IMR-90 (cell line): Measurements from ENCODE around the gene APOBR. TPM values are rescaled to one million over a fixed set of nuclear protein-coding genes. Genes with fewer than 3 reads are reported as not detected.

Experiments used
- ATAC-seq: fragments of 200-7000 bp; cut with Tn5 transposase; 2 replicates; pipeline ENCODE4 v1.9.1; 2020; ENCODE audit warnings: low read depth, mild to moderate bottlenecking, moderate library complexity
- BruUV-seq: library from RNA; stranded (reverse); fragments of 400-500 nt; replicated peaks from 2 replicates; lab custom pipeline; 2021; lab: Mats Ljungman, UMichigan
- CTCF ChIA-PET: fragments of 300-600 bp; formaldehyde crosslinking; extraction: SDS; loops from one replicate; lab custom pipeline; 2021; ENCODE audit warnings: antibody characterized with exemption; lab: Yijun Ruan, JAX
- POLR2A ChIA-PET: fragments of 300-600 bp; sonication (Branson Sonifier 250); formaldehyde crosslinking; loops from one replicate; lab custom pipeline; 2022; ENCODE audit warnings: antibody characterized with exemption; ENCODE audit not compliant: unreplicated experiment; lab: Charles Lee
- DNase-seq: peaks from one replicate; pipeline ENCODE4 v3.0.0; 2013
- H2AFZ ChIP-seq: replicated peaks from 2 replicates; pipeline ENCODE3; 2013; ENCODE audit warnings: low read length, mild to moderate bottlenecking; ENCODE audit not compliant: poor library complexity
- H2AK5ac ChIP-seq: 2 replicates; pipeline ENCODE4 v1.6.1; 2013; ENCODE audit warnings: low read depth, low read length, inconsistent platforms
- H2AK9ac ChIP-seq: replicated peaks from 2 replicates; pipeline ENCODE3; 2013; ENCODE audit warnings: mild to moderate bottlenecking, low read depth, low read length, moderate library complexity; ENCODE audit not compliant: poor library complexity
- H2BK120ac ChIP-seq: 2 replicates; pipeline ENCODE4 v1.6.1; 2013; ENCODE audit warnings: low read depth, low read length, inconsistent platforms
- H2BK15ac ChIP-seq: 3 replicates; pipeline ENCODE4 v1.6.1; 2013; ENCODE audit warnings: low read depth, low read length, inconsistent platforms
- H2BK20ac ChIP-seq: 2 replicates; pipeline ENCODE4 v1.6.1; 2013; ENCODE audit warnings: low read depth, mild to moderate bottlenecking, inconsistent platforms, low read length, moderate library complexity
- H2BK5ac ChIP-seq: 2 replicates; pipeline ENCODE4 v1.6.1; 2013; ENCODE audit warnings: mild to moderate bottlenecking, low read depth, low read length, inconsistent platforms; ENCODE audit not compliant: poor library complexity, severe bottlenecking
- H3K14ac ChIP-seq: replicated peaks from 2 replicates; pipeline ENCODE4 v1.6.1; 2013; ENCODE audit warnings: low read depth, low read length, inconsistent platforms
- H3K18ac ChIP-seq: 2 replicates; pipeline ENCODE4 v1.6.1; 2013; ENCODE audit warnings: low read depth, low read length, control low read depth
- H3K23ac ChIP-seq: 2 replicates; pipeline ENCODE4 v1.6.1; 2013; ENCODE audit warnings: low read depth, low read length, inconsistent platforms
- H3K27ac ChIP-seq: 2 replicates; pipeline ENCODE4 v1.5.1; 2013; ENCODE audit warnings: mild to moderate bottlenecking, control low read depth, low read length; ENCODE audit not compliant: insufficient read depth
- H3K27me3 ChIP-seq: 2 replicates; pipeline ENCODE4 v1.6.1; 2013; ENCODE audit warnings: low read length; ENCODE audit not compliant: control insufficient read depth, insufficient read depth
- H3K36me3 ChIP-seq: 2 replicates; pipeline ENCODE4 v1.6.1; 2013; ENCODE audit warnings: low read length, mixed read lengths; ENCODE audit not compliant: control insufficient read depth, insufficient read depth
- H3K4ac ChIP-seq: 2 replicates; pipeline ENCODE4 v1.6.1; 2013; ENCODE audit warnings: low read depth, low read length, inconsistent platforms
- H3K4me1 ChIP-seq: 2 replicates; pipeline ENCODE4 v1.6.1; 2013; ENCODE audit warnings: low read length, mixed read lengths; ENCODE audit not compliant: control insufficient read depth, insufficient read depth
- H3K4me2 ChIP-seq: 2 replicates; pipeline ENCODE4 v1.6.1; 2013; ENCODE audit warnings: low read depth, mild to moderate bottlenecking, control low read depth, low read length, moderate library complexity
- H3K4me3 ChIP-seq: 2 replicates; pipeline ENCODE4 v1.5.1; 2013; ENCODE audit warnings: low read depth, mild to moderate bottlenecking, control low read depth, low read length, moderate library complexity; ENCODE audit not compliant: insufficient read depth
- H3K56ac ChIP-seq: 2 replicates; pipeline ENCODE4 v1.6.1; 2013; ENCODE audit warnings: low read length, inconsistent platforms; ENCODE audit not compliant: insufficient read depth; ENCODE audit errors: extremely low read depth
- H3K79me1 ChIP-seq, 2 experiments: 2 replicates each; pipeline ENCODE4 v1.6.1; 2013; ENCODE audit warnings: low read length in 2 of 2, inconsistent platforms in 1 of 2, low read depth in 1 of 2
- H3K9ac ChIP-seq: 2 replicates; pipeline ENCODE4 v1.6.1; 2013; ENCODE audit warnings: low read depth, low read length, control low read depth
- H3K9me1 ChIP-seq: 2 replicates; pipeline ENCODE4 v1.6.1; 2013; ENCODE audit warnings: low read length, inconsistent platforms; ENCODE audit not compliant: insufficient read depth
- H3K9me3 ChIP-seq: 2 replicates; pipeline ENCODE4 v1.6.1; 2013; ENCODE audit warnings: low read length; ENCODE audit not compliant: control insufficient read depth, insufficient read depth
- H4K20me1 ChIP-seq: 2 replicates; pipeline ENCODE4 v1.6.1; 2013; ENCODE audit warnings: low read length, inconsistent platforms; ENCODE audit not compliant: insufficient read depth
- H4K5ac ChIP-seq: 2 replicates; pipeline ENCODE4 v1.6.1; 2013; ENCODE audit warnings: mild to moderate bottlenecking, low read depth, low read length, control low read depth
- H4K8ac ChIP-seq, 2 experiments: 2 replicates each; pipeline ENCODE4 v1.6.1; 2013; ENCODE audit warnings: low read depth in 2 of 2, low read length in 2 of 2, control low read depth in 1 of 2, inconsistent platforms in 1 of 2
- H4K91ac ChIP-seq: 2 replicates; pipeline ENCODE4 v1.6.1; 2013; ENCODE audit warnings: low read depth, low read length, inconsistent platforms; ENCODE audit not compliant: insufficient read depth
- BHLHE40 ChIP-seq: fragments of 150-350 bp; IDR thresholded peaks from 2 replicates; pipeline ENCODE4 v1.6.1; 2016; ENCODE audit warnings: mild to moderate bottlenecking, low read depth, low read length
- CHD1 ChIP-seq: IDR thresholded peaks from 2 replicates; pipeline ENCODE4 v1.6.1; 2012; ENCODE audit warnings: low read depth, low read length, improper control_type of control experiment
- ELK1 ChIP-seq: fragments of 150-350 bp; IDR thresholded peaks from 2 replicates; pipeline ENCODE4 v1.6.1; 2016; ENCODE audit warnings: low read depth, mild to moderate bottlenecking, low read length, moderate library complexity, borderline replicate concordance
- MAFK ChIP-seq: IDR thresholded peaks from 2 replicates; pipeline ENCODE4 v1.6.1; 2012; ENCODE audit warnings: low read depth, low read length, improper control_type of control experiment
- MAZ ChIP-seq: IDR thresholded peaks from 2 replicates; pipeline ENCODE4 v1.6.1; 2012; ENCODE audit warnings: low read depth, mild to moderate bottlenecking, low read length, improper control_type of control experiment, moderate library complexity, borderline replicate concordance
- MXI1 ChIP-seq: IDR thresholded peaks from 2 replicates; pipeline ENCODE4 v1.6.1; 2012; ENCODE audit warnings: low read depth, mild to moderate bottlenecking, low read length, moderate library complexity, borderline replicate concordance
- NFE2L2 ChIP-seq: fragments of 150-350 bp; IDR thresholded peaks from 2 replicates; pipeline ENCODE4 v1.6.1; 2016; ENCODE audit warnings: low read depth, mild to moderate bottlenecking, low read length
- POLR2A ChIP-seq: IDR thresholded peaks from 2 replicates; pipeline ENCODE4 v1.6.1; 2012; ENCODE audit warnings: mild to moderate bottlenecking, low read depth, low read length
- RAD21 ChIP-seq: IDR thresholded peaks from 2 replicates; pipeline ENCODE4 v1.6.1; 2012; ENCODE audit warnings: low read length, improper control_type of control experiment
- RCOR1 ChIP-seq: IDR thresholded peaks from 2 replicates; pipeline ENCODE4 v1.6.1; 2012; ENCODE audit warnings: mild to moderate bottlenecking, low read length, improper control_type of control experiment; ENCODE audit not compliant: insufficient replicate concordance
- RFX5 ChIP-seq: IDR thresholded peaks from 2 replicates; pipeline ENCODE4 v1.8.0; 2012; ENCODE audit warnings: low read depth, mild to moderate bottlenecking, low read length, moderate library complexity
- SMC3 ChIP-seq: fragments of 150-350 bp; IDR thresholded peaks from 2 replicates; pipeline ENCODE4 v1.6.1; 2016; ENCODE audit warnings: low read depth, mild to moderate bottlenecking, antibody characterized with exemption, low read length, moderate library complexity
- USF2 ChIP-seq: fragments of 150-350 bp; IDR thresholded peaks from 2 replicates; pipeline ENCODE4 v1.6.1; 2017; ENCODE audit warnings: mild to moderate bottlenecking, antibody characterized with exemption, low read length, low read depth
- WGBS, 2 experiments: methylation state at CpG; one replicate each; pipeline versions ENCODE4 v1.1.5 to v1.1.7; 2013; ENCODE audit warnings: missing lambda C conversion rate in 2 of 2; ENCODE audit not compliant: insufficient read length in 1 of 2; ENCODE audit errors: extremely low coverage in 2 of 2; 5-methylcytosine and 5-hydroxymethylcytosine counted together
- dilution Hi-C: fragments of 300-500 bp; cut with HindIII; formaldehyde crosslinking; loops from one replicate; pipeline ENCODE4 v1.14.3; 2018; ENCODE audit warnings: low sequenced_read_pairs; ENCODE audit not compliant: unreplicated experiment
- in situ Hi-C: fragments of 300-500 bp; cut with MboI; formaldehyde crosslinking; loops from 3 replicates; pipeline ENCODE4 v1.14.3; 2019; ENCODE audit warnings: low sequenced_read_pairs, inconsistent platforms, mixed read lengths
- intact Hi-C: fragments of 100-400 bp; cut with micrococcal nuclease; formaldehyde crosslinking; loops from 2 replicates; pipeline ENCODE4 v1.10.0; 2022
- polyA plus RNA-seq, 3 experiments: library from polyadenylated mRNA; depleted of rRNA; stranded (reverse); fragments of >200 nt; gene quantifications; 2 replicates each; pipeline ENCODE4 v1.2.3, GENCODE V29; 2012; ENCODE audit warnings: low replicate concordance in 1 of 3
- total RNA-seq: library from RNA; depleted of rRNA; stranded (reverse); fragments of >200 nt; gene quantifications from 2 replicates; pipeline ENCODE4 v1.2.3, GENCODE V29; 2012
- TF ChIP-seq, protein P1 (sequence below): conservative IDR thresholded peaks from 2 replicates; pipeline ENCODE4 v1.5.1; 2012; ENCODE audit warnings: mild to moderate bottlenecking, low read depth, low read length, improper control_type of control experiment

APOBR gene
- total and polyA plus RNA-seq, 2 of the 4 experiments (the other 2 are of a cell fraction): not detected

- 80% methylated on average over 1 of the region's 7 CpGs; no CpG with 5 or more reads in 1 of the 2 experiments for WGBS, 2 experiments
- H2BK20ac ChIP-seq: no peak overlapping the region
Observed at GRCh38 chr16:28520672-28521071, 26.2 kb downstream of the APOBR start.

More at GRCh38 chr16:28520672-28521071, 26.2 kb downstream of the APOBR start:
- Histone ChIP-seq H2AK9ac (no peak overlapping the region), H3K23ac (no peak overlapping the region), H2AK5ac (no peak overlapping the region), H2AFZ (no peak overlapping the region), H2BK15ac (no peak overlapping the region), H2BK120ac (no peak overlapping the region), H3K36me3 (no peaks in the 10 kb centered on the region), H3K27me3 (no peaks in the 10 kb centered on the region; the same call in 1 of the 2 replicates), H3K4me3 (no peak overlapping the region), H4K5ac (no peak overlapping the region), H3K14ac (no peak overlapping the region), H3K9me3 (no peaks in the 10 kb centered on the region), H3K4me2 (no peak overlapping the region), H3K18ac (no peak overlapping the region), H3K4ac (no peak overlapping the region), H4K20me1 (no peaks in the 10 kb centered on the region), H3K9ac (no peak overlapping the region), H2BK5ac (no peak overlapping the region), H3K27ac (no peak overlapping the region), H4K8ac (no peak overlapping the region), H3K9me1 (no peaks in the 10 kb centered on the region), H3K79me1 (no peaks in the 10 kb centered on the region), H4K91ac (no peak overlapping the region), H3K4me1 (no peaks in the 10 kb centered on the region; the same call in 1 of the 2 replicates), H3K56ac (no peak overlapping the region)
- ChIA-PET CTCF (no interaction called here), POLR2A (interaction anchor here (1.4 kb wide), 1 partner anchor 18 kb away, joined by 3 read pairs; the partner anchor contains the start of gene NUPR1)
- DNase-seq (no peak), ATAC-seq (no peak)
- intact Hi-C loops: no loop called here
- in situ Hi-C loops: no loop called here
- dilution Hi-C loops: no loop called here
- BruUV-seq: no TSS peak
- TF ChIP-seq MXI1: no peak
- no peak for TF ChIP-seq POLR2A
- no peak for TF ChIP-seq NFE2L2
- TF ChIP-seq, protein P1, sequence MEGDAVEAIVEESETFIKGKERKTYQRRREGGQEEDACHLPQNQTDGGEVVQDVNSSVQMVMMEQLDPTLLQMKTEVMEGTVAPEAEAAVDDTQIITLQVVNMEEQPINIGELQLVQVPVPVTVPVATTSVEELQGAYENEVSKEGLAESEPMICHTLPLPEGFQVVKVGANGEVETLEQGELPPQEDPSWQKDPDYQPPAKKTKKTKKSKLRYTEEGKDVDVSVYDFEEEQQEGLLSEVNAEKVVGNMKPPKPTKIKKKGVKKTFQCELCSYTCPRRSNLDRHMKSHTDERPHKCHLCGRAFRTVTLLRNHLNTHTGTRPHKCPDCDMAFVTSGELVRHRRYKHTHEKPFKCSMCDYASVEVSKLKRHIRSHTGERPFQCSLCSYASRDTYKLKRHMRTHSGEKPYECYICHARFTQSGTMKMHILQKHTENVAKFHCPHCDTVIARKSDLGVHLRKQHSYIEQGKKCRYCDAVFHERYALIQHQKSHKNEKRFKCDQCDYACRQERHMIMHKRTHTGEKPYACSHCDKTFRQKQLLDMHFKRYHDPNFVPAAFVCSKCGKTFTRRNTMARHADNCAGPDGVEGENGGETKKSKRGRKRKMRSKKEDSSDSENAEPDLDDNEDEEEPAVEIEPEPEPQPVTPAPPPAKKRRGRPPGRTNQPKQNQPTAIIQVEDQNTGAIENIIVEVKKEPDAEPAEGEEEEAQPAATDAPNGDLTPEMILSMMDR: no peak
- TF ChIP-seq RFX5: no peak
- TF ChIP-seq MAZ: no peak
- no peak for TF ChIP-seq RAD21
- no peak for TF ChIP-seq ELK1
- TF ChIP-seq BHLHE40: no peak
- no peak for TF ChIP-seq RCOR1
- TF ChIP-seq USF2: no peak
- no peak for TF ChIP-seq MAFK
- TF ChIP-seq CHD1: no peak
- TF ChIP-seq SMC3: no peak
